Endothelial cell of umbilical vein (primary cell): ENCODE data around the gene PAQR6. TPM values are rescaled to one million over a fixed set of nuclear protein-coding genes. Genes with fewer than 3 reads are reported as not detected.

ENCODE experiments used
- BruUV-seq: library from RNA; stranded (reverse); fragments of 400-500 nt; replicated peaks from 2 replicates; lab custom pipeline; 2021; lab: Mats Ljungman, UMichigan
- CTCF ChIA-PET: fragments of 300-600, 350-600 bp; sonication (Branson Sonifier 250); formaldehyde crosslinking; loops from one replicate; lab custom pipeline; 2021; ENCODE audit warnings: antibody characterized with exemption, inconsistent platforms; lab: Charles Lee
- POLR2A ChIA-PET: fragments of 300-600, 350-600 bp; sonication (Branson Sonifier 250); formaldehyde crosslinking; loops from one replicate; lab custom pipeline; 2021; ENCODE audit warnings: antibody characterized with exemption, inconsistent platforms; lab: Charles Lee
- DNase-seq: peaks from one replicate; pipeline ENCODE4 v3.0.0-alpha.2; 2011; ENCODE audit warnings: low read depth, low spot score
- FAIRE-seq: peaks from 2 replicates; lab custom pipeline; 2011; peaks lifted over from hg19 to GRCh38; lab: Jason Lieb, UNC
- H2AFZ ChIP-seq: 2 replicates; pipeline ENCODE4 v1.6.0; 2012; ENCODE audit warnings: low read depth, low read length, control low read depth, inconsistent platforms
- H3K27ac ChIP-seq: 2 replicates; pipeline ENCODE4 v1.5.1; 2011; ENCODE audit warnings: low read depth, mild to moderate bottlenecking, control low read depth, low read length, moderate library complexity; ENCODE audit not compliant: insufficient read depth
- H3K27me3 ChIP-seq, 2 experiments: 2 replicates each; pipeline versions ENCODE4 v1.6.0 to v1.6.1; 2011; ENCODE audit warnings: low read length in 2 of 2, mixed read lengths in 1 of 2; ENCODE audit not compliant: control insufficient read depth in 2 of 2, insufficient read depth in 2 of 2
- H3K36me3 ChIP-seq, 2 experiments: 2 replicates in 1 of 2; 3 replicates in 1 of 2; pipeline ENCODE4 v1.5.1; 2011; ENCODE audit warnings: low read length in 2 of 2, mild to moderate bottlenecking in 1 of 2, moderate library complexity in 1 of 2; ENCODE audit not compliant: control insufficient read depth in 2 of 2, insufficient read depth in 2 of 2; ENCODE audit errors: extremely low read depth in 1 of 2
- H3K4me1 ChIP-seq: 3 replicates; pipeline ENCODE4 v1.5.1; 2011; ENCODE audit warnings: mild to moderate bottlenecking, low read length; ENCODE audit not compliant: control insufficient read depth, insufficient read depth; ENCODE audit errors: extremely low read depth
- H3K4me2 ChIP-seq: 2 replicates; pipeline ENCODE4 v1.6.1; 2011; ENCODE audit warnings: low read length, control low read depth, mixed read lengths; ENCODE audit not compliant: insufficient read depth
- H3K4me3 ChIP-seq, 3 experiments: fragments of 200-600 bp in 1 of 3; sonication (generic), shearing (Covaris generic) in 1 of 3; replicated peaks in 1 of 3; 2 replicates each; pipeline ENCODE4 v1.5.1; 2011 to 2016; ENCODE audit warnings: control low read depth in 3 of 3, low read length in 3 of 3, mild to moderate bottlenecking in 2 of 3, inconsistent platforms in 1 of 3, low read depth in 1 of 3, moderate library complexity in 1 of 3; ENCODE audit not compliant: insufficient read depth in 1 of 3
- H3K79me2 ChIP-seq: 2 replicates; pipeline ENCODE4 v1.6.0; 2012; ENCODE audit warnings: low read length, inconsistent platforms; ENCODE audit not compliant: control insufficient read depth, insufficient read depth
- H3K9ac ChIP-seq: replicated peaks from 2 replicates; pipeline ENCODE3; 2011; ENCODE audit warnings: low read length, control low read depth; ENCODE audit not compliant: insufficient read depth; ENCODE audit errors: extremely low read depth
- H3K9me1 ChIP-seq: replicated peaks from 3 replicates; pipeline ENCODE4 v1.6.0; 2011; ENCODE audit warnings: mild to moderate bottlenecking, low read length; ENCODE audit not compliant: control insufficient read depth, insufficient read depth; ENCODE audit errors: extremely low read depth
- H3K9me3 ChIP-seq: replicated peaks from 2 replicates; pipeline ENCODE4 v1.5.1; 2012; ENCODE audit warnings: low read length, inconsistent platforms; ENCODE audit not compliant: control insufficient read depth, insufficient read depth
- H4K20me1 ChIP-seq: replicated peaks from 2 replicates; pipeline ENCODE3; 2011; ENCODE audit warnings: mild to moderate bottlenecking, low read length; ENCODE audit not compliant: control insufficient read depth, insufficient read depth; ENCODE audit errors: extremely low read depth
- CTCF ChIP-seq, 2 donors: IDR thresholded peaks; 1 replicate in 1 of 2; 2 replicates in 1 of 2; pipeline ENCODE4 v1.5.1; 2011; ENCODE audit warnings: low read length in 2 of 2, mild to moderate bottlenecking in 2 of 2, moderate library complexity in 2 of 2, control low read depth in 1 of 2, inconsistent platforms in 1 of 2, low read depth in 1 of 2; ENCODE audit not compliant: insufficient read depth in 1 of 2; ENCODE audit errors: extremely low read depth in 1 of 2
- EZH2 ChIP-seq: IDR thresholded peaks from 2 replicates; pipeline ENCODE4 v1.6.1; 2012; ENCODE audit warnings: borderline replicate concordance, low read depth, mild to moderate bottlenecking, moderate library complexity, low read length, inconsistent platforms; ENCODE audit not compliant: severe bottlenecking
- FOS ChIP-seq: IDR thresholded peaks from 2 replicates; pipeline ENCODE4 v1.6.1; 2011; ENCODE audit warnings: mild to moderate bottlenecking, low read length, moderate library complexity, borderline replicate concordance; ENCODE audit not compliant: insufficient read depth
- GATA2 ChIP-seq: IDR thresholded peaks from 2 replicates; pipeline ENCODE4 v1.7.0; 2011; ENCODE audit warnings: low read depth, mild to moderate bottlenecking, moderate library complexity, mixed read lengths, low read length; ENCODE audit not compliant: insufficient read length, insufficient read depth
- JUN ChIP-seq: IDR thresholded peaks from 2 replicates; pipeline ENCODE4 v1.6.1; 2011; ENCODE audit warnings: borderline replicate concordance, low read depth; ENCODE audit not compliant: insufficient read length, insufficient read depth
- MAX ChIP-seq: IDR thresholded peaks from 2 replicates; pipeline ENCODE4 v1.6.1; 2011; ENCODE audit not compliant: insufficient read depth, insufficient read length
- MYC ChIP-seq: IDR thresholded peaks from one replicate; pipeline ENCODE4 v1.6.1; 2011; ENCODE audit warnings: mild to moderate bottlenecking, low read depth, low read length
- POLR2A ChIP-seq: IDR thresholded peaks from 2 replicates; pipeline ENCODE4 v1.6.1; 2012; ENCODE audit warnings: low read depth, mild to moderate bottlenecking, control low read depth, low read length
- POLR2AphosphoS5 ChIP-seq: IDR thresholded peaks from 2 replicates; pipeline ENCODE4 v1.6.1; 2012; ENCODE audit warnings: low read depth, mild to moderate bottlenecking, control low read depth, low read length, moderate library complexity; ENCODE audit not compliant: insufficient read depth
- dilution Hi-C: fragments of 300-500 bp; cut with MboI; formaldehyde crosslinking; loops from one replicate; pipeline ENCODE4 v1.15.0; 2019; ENCODE audit warnings: low sequenced_read_pairs; ENCODE audit not compliant: extremely low pct_ligation_motif_present
- intact Hi-C: fragments of 100-400 bp; cut with micrococcal nuclease; formaldehyde crosslinking; loops from one replicate; pipeline ENCODE4 v1.10.0; 2022
- polyA plus RNA-seq, 4 experiments: library from polyadenylated mRNA; depleted of rRNA in 3 of 4; stranded (reverse) in 3 of 4; unstranded in 1 of 4; fragments of >200 nt; gene quantifications; 2 replicates each; pipeline versions ENCODE4 v1.2.1 to v1.2.3, GENCODE V29; 2011 to 2012; ENCODE audit warnings: missing spikeins in 1 of 4
- total RNA-seq: library from RNA; stranded (reverse); gene quantifications from 2 replicates; pipeline ENCODE4 v1.2.3, GENCODE V29; 2021

PAQR6 gene
- total and polyA plus RNA-seq, 2 donors (not counting 3 experiments of a cell fraction or from before 2014, with no cell fraction given) = 1.6 to 2.2 TPM

GRCh38 chr1:156293895-156294294 lies 46.0 kb upstream of the PAQR6 start:
- ChIA-PET CTCF (no interaction called here), POLR2A (interaction anchor here (0.6 kb wide), 1 partner anchor 68 kb away, joined by 5 read pairs; no protein-coding TSS in a partner anchor)
- DNase-seq = no peak
- H3K4me2 ChIP-seq = no peak overlapping the region
- H2AFZ ChIP-seq = no peak overlapping the region
- no peaks in the 10 kb centered on the region for H4K20me1 ChIP-seq
- TF ChIP-seq EZH2 = no peak
- peaks cover 10% of the 10 kb centered on the region for H3K4me1 ChIP-seq
- H3K9ac ChIP-seq = no peak overlapping the region
- TSS peak; percentile 19 for BruUV-seq
- peaks cover 6% of the 10 kb centered on the region for H3K79me2 ChIP-seq
- no peak for FAIRE-seq
- no peak overlapping the region for H3K27ac ChIP-seq
- dilution Hi-C loops (no loop called here), intact Hi-C loops (no loop called here)
- no peaks in the 10 kb centered on the region for H3K9me3 ChIP-seq
- H3K4me3 ChIP-seq = no peak overlapping the region
- peaks cover 0 to 4% of the 10 kb centered on the region in 2 experiments for H3K36me3 ChIP-seq
- no peaks in the 10 kb centered on the region for H3K9me1 ChIP-seq
- no peaks in the 10 kb centered on the region for H3K27me3 ChIP-seq

GRCh38 chr1:156293098-156293434 lies 45.2 kb upstream of the PAQR6 start:
- no peak for DNase-seq
- H3K79me2 ChIP-seq = peaks cover 6% of the 10 kb centered on the region
- dilution Hi-C loops (no loop called here), intact Hi-C loops (no loop called here)
- no peak for FAIRE-seq
- no peak overlapping the region for H3K27ac ChIP-seq
- H3K9me3 ChIP-seq = no peaks in the 10 kb centered on the region
- H3K27me3 ChIP-seq = no peaks in the 10 kb centered on the region
- no TSS peak for BruUV-seq
- peaks cover 10% of the 10 kb centered on the region for H3K4me1 ChIP-seq
- CTCF ChIA-PET = no interaction called here
- TF ChIP-seq JUN = no peak
- no peak for TF ChIP-seq GATA2
- no peak for TF ChIP-seq CTCF (IDR thresholded peaks at IDR 0.05; ENCODE audit: extremely low read depth in 1 of 2, insufficient read depth in 1 of 2, low read depth in 1 of 2, low read length in 2 of 2)
- no peak for TF ChIP-seq POLR2AphosphoS5
- no peak for TF ChIP-seq POLR2A
- no peak for TF ChIP-seq MAX
- no peak for TF ChIP-seq MYC
- no peak for TF ChIP-seq EZH2
- TF ChIP-seq FOS = no peak
- no peak overlapping the region for H2AFZ ChIP-seq
- POLR2A ChIA-PET = no interaction called here
- no peak overlapping the region for H3K4me2 ChIP-seq
- H3K9me1 ChIP-seq = no peaks in the 10 kb centered on the region
- H4K20me1 ChIP-seq = no peaks in the 10 kb centered on the region
- H3K4me3 ChIP-seq = no peak overlapping the region
- peaks cover 0 to 4% of the 10 kb centered on the region in 2 experiments for H3K36me3 ChIP-seq
- H3K9ac ChIP-seq = no peak overlapping the region
